ENCODE results near the gene SRRT. TPM values are rescaled to one million over a fixed set of nuclear protein-coding genes. Genes with fewer than 3 reads are reported as not detected.
A peak's percentile ranks its signal among the peaks of the same experiment; 100 is the strongest.

Gene SRRT
- total RNA-seq: 100 to 1,000 TPM in 2 of 5 donors, 10 to 100 TPM in 3; 45.2 to 184 (median 86.2) TPM
- 10 to 100 TPM; 63.7 to 97.1 (median 68.9) TPM for polyA plus RNA-seq
- long read RNA-seq, donor 1, partial matches to known transcripts: 5 of 10 reads
- long read RNA-seq, donor 1, other reads (novel, unspliced or antisense): 0 of 10 reads
- long read RNA-seq, donor 2, partial matches to known transcripts: 12 of 17 reads
- long read RNA-seq, donor 2, other reads (novel, unspliced or antisense): 0 of 17 reads
- long read RNA-seq, donor 3, partial matches to known transcripts: 0 of 8 reads
- long read RNA-seq, donor 3, other reads (novel, unspliced or antisense): 0 of 8 reads
- long read RNA-seq, donor 4, partial matches to known transcripts: 0 of 1 reads
- long read RNA-seq, donor 4, other reads (novel, unspliced or antisense): 0 of 1 reads
- long read RNA-seq, donor 5, partial matches to known transcripts: 0 of 4 reads
- long read RNA-seq, donor 5, other reads (novel, unspliced or antisense): 0 of 4 reads
- long read RNA-seq, donor 6, transcript SRRT-210 (2 exons, 540 nt): major isoform, 6 of 43 reads
- long read RNA-seq, donor 6, partial matches to known transcripts: 28 of 43 reads
- long read RNA-seq, donor 6, other reads (novel, unspliced or antisense): 0 of 43 reads
- long read RNA-seq, donor 7, partial matches to known transcripts: 12 of 16 reads
- long read RNA-seq, donor 7, other reads (novel, unspliced or antisense): 0 of 16 reads
- long read RNA-seq, donor 8, partial matches to known transcripts: 0 of 6 reads
- long read RNA-seq, donor 8, other reads (novel, unspliced or antisense): 0 of 6 reads
- long read RNA-seq, donor 9, partial matches to known transcripts: 0 of 8 reads
- long read RNA-seq, donor 9, other reads (novel, unspliced or antisense): 0 of 8 reads
- long read RNA-seq, donor 10, partial matches to known transcripts: 0 of 7 reads
- long read RNA-seq, donor 10, other reads (novel, unspliced or antisense): 0 of 7 reads

- Histone ChIP-seq H3K27ac (peak within 1 kb of the TSS; percentile 89 to 98 (median 96)), H3K4me1 (peaks cover 31 to 62% (median 50%) of the 10 kb centered on the region in 4 donors), H3K27me3 (no peaks in the 10 kb centered on the region), H3K9me3 (no peaks in the 10 kb centered on the region), H3K4me3 (peak within 1 kb of the TSS; percentile 82 to 98 (median 92)), H3K36me3 (peaks cover 27 to 74% (median 68%) of the 10 kb centered on the region in 4 donors)
- intact Hi-C loops (cut with DNase I; ENCODE audit: low total_unique reads): no loop called here
- TF ChIP-seq EP300 (IDR thresholded peaks at IDR 0.05): no peak
- peak; percentile 98 to 100 (median 99) for TF ChIP-seq POLR2AphosphoS5 (IDR thresholded peaks at IDR 0.05)
- peak in 3 of 4 donors; percentile 56 to 93 (median 90) for TF ChIP-seq POLR2A (IDR thresholded peaks at IDR 0.05)
- TF ChIP-seq CTCF (IDR thresholded peaks at IDR 0.05): peak in 6 of 7 experiments; percentile 37 to 88 (median 66)
- 2 to 4% (median 3%) methylated on average over 54 to 79 of the region's 79 CpGs for WGBS, 5 donors
- DNase-seq: peak; percentile 99 to 100
These were observed at the start of gene SRRT for GRCh38 chr7:100874577-100875355. SRRT (plus strand) TSS chr7:100875103; CDS start chr7:100875591, 488 bp downstream.

- 12 to 39% (median 21%) methylated on average over 16 of the region's 16 CpGs for WGBS, 5 donors
- TF ChIP-seq EP300 (IDR thresholded peaks at IDR 0.05) (no peak), POLR2A (IDR thresholded peaks at IDR 0.05) (no peak), POLR2AphosphoS5 (IDR thresholded peaks at IDR 0.05) (peak in 1 of 3 donors; percentile 16), CTCF (IDR thresholded peaks at IDR 0.05) (no peak)
- peak overlapping the region; percentile 69 to 81 (median 74) for H3K4me3 ChIP-seq
These were observed 49.7 kb upstream of the SRRT start for GRCh38 chr7:100825215-100825671.

GRCh38 chr7:100825751-100826513 is 49.0 kb upstream of the SRRT start:
- Histone ChIP-seq H3K4me1 (peaks cover 24 to 60% (median 54%) of the 10 kb centered on the region in 4 donors), H3K27ac (peak overlapping the region in 4 of 5 donors; percentile 72 to 88 (median 84)), H3K36me3 (peaks cover 23 to 35% (median 33%) of the 10 kb centered on the region in 4 donors), H3K4me3 (peak overlapping the region; percentile 69 to 81 (median 74)), H3K27me3 (peaks cover 0 to 53% (median 6%) of the 10 kb centered on the region in 3 donors), H3K9me3 (no peaks in the 10 kb centered on the region)
- DNase-seq: peak in 1 of 2 donors; percentile 77
- WGBS, 5 donors: 8 to 15% (median 9%) methylated on average over 17 of the region's 17 CpGs
- TF ChIP-seq CTCF (IDR thresholded peaks at IDR 0.05) (no peak), POLR2AphosphoS5 (IDR thresholded peaks at IDR 0.05) (no peak)
- intact Hi-C loops (cut with DNase I; ENCODE audit: low total_unique reads): no loop called here

More at GRCh38 chr7:100825215-100825671, 49.7 kb upstream of the SRRT start:
- H3K4me1 ChIP-seq: peaks cover 21 to 59% (median 52%) of the 10 kb centered on the region in 4 donors
- peaks cover 30 to 42% (median 39%) of the 10 kb centered on the region in 4 donors for H3K36me3 ChIP-seq
- H3K27ac ChIP-seq: peak overlapping the region in 4 of 5 donors; percentile 72 to 88 (median 84)
- DNase-seq: peak in 1 of 2 donors; percentile 47
- H3K27me3 ChIP-seq: peaks cover 0 to 53% (median 6%) of the 10 kb centered on the region in 3 donors
- intact Hi-C loops (cut with DNase I; ENCODE audit: low total_unique reads): no loop called here
- H3K9me3 ChIP-seq: no peaks in the 10 kb centered on the region
